Body of pancreas (tissue), 4 donors: Measurements from ENCODE around the gene SLX4IP.

Experiments used
- CTCF ChIP-seq, 7 experiments: fragments of 450-650 bp in 4 of 7; fragments of 200-600 bp in 3 of 7; sonication (generic) in 3 of 7; IDR thresholded peaks; one replicate each; pipeline ENCODE4 v1.5.1; 2016 to 2019; ENCODE audit warnings: antibody characterized with exemption in 7 of 7
- POLR2A ChIP-seq, 3 donors: fragments of 450-650 bp; IDR thresholded peaks; one replicate each; pipeline ENCODE4 v1.6.1; 2016; ENCODE audit warnings: antibody characterized with exemption in 3 of 3, mild to moderate bottlenecking in 2 of 3

- TF ChIP-seq CTCF (IDR thresholded peaks at IDR 0.05) = no peak
- TF ChIP-seq POLR2A (IDR thresholded peaks at IDR 0.05) = no peak
Measured at GRCh38 chr20:10634211-10634610, 199.1 kb downstream of the SLX4IP start.
